Lower lobe of right lung (tissue), 2 donors: Measurements from ENCODE around the gene SEMA6A. TPM values are rescaled to one million over a fixed set of nuclear protein-coding genes. Genes with fewer than 3 reads are reported as not detected.

ENCODE experiments used
- ATAC-seq, 2 donors: fragments of 200-7000 bp; cut with Tn5 transposase; one replicate each; pipeline ENCODE4 v1.9.1; 2020 to 2022; ENCODE audit warnings: mild to moderate bottlenecking in 2 of 2, moderate library complexity in 2 of 2
- DNase-seq: peaks from one replicate; pipeline ENCODE4 v3.0.0-alpha.2; 2020
- H3K27ac ChIP-seq: fragments of 200-600 bp; one replicate; pipeline ENCODE4 v1.8.0; 2022
- H3K27me3 ChIP-seq: fragments of 200-600 bp; one replicate; pipeline ENCODE4 v1.8.0; 2022; ENCODE audit warnings: low read depth
- H3K36me3 ChIP-seq: fragments of 200-600 bp; one replicate; pipeline ENCODE4 v1.8.0; 2022; ENCODE audit warnings: mild to moderate bottlenecking
- H3K4me1 ChIP-seq: fragments of 200-600 bp; one replicate; pipeline ENCODE4 v1.8.0; 2022
- H3K4me3 ChIP-seq: fragments of 200-600 bp; one replicate; pipeline ENCODE4 v1.8.0; 2022; ENCODE audit warnings: mild to moderate bottlenecking
- H3K9me3 ChIP-seq: fragments of 200-600 bp; one replicate; pipeline ENCODE4 v1.8.0; 2022
- intact Hi-C: fragments of 100-400 bp; cut with DNase I; formaldehyde crosslinking; loops from one replicate; pipeline ENCODE4 v1.11.0; 2022
- total RNA-seq: library from RNA; stranded (reverse); fragmentation: NEBNext Ultra II Directional; extraction: Animal tissue kit (Norgen Biotek cat#: 25700); gene quantifications from one replicate; pipeline ENCODE4 v1.2.1, GENCODE V29; 2021
- TF ChIP-seq, protein P1 (sequence below): fragments of 200-600 bp; IDR thresholded peaks from one replicate; pipeline ENCODE4 v1.8.0; 2022; ENCODE audit warnings: antibody characterized with exemption, mild to moderate bottlenecking
- donor health status: DM: no; HTN: yes; CAD: no; lungs with severe emphysema.

Gene SEMA6A
- total RNA-seq, 1 donor from 2014 or later: 44.3 TPM

GRCh38 chr5:116420540-116420939, 154.1 kb downstream of the SEMA6A start:
- Histone ChIP-seq H3K36me3 (no peaks in the 10 kb centered on the region), H3K4me3 (no peak overlapping the region), H3K4me1 (no peaks in the 10 kb centered on the region), H3K27ac (no peak overlapping the region), H3K9me3 (no peaks in the 10 kb centered on the region), H3K27me3 (no peaks in the 10 kb centered on the region)
- DNase-seq (no peak), ATAC-seq (no peak)
- TF ChIP-seq, protein P1, sequence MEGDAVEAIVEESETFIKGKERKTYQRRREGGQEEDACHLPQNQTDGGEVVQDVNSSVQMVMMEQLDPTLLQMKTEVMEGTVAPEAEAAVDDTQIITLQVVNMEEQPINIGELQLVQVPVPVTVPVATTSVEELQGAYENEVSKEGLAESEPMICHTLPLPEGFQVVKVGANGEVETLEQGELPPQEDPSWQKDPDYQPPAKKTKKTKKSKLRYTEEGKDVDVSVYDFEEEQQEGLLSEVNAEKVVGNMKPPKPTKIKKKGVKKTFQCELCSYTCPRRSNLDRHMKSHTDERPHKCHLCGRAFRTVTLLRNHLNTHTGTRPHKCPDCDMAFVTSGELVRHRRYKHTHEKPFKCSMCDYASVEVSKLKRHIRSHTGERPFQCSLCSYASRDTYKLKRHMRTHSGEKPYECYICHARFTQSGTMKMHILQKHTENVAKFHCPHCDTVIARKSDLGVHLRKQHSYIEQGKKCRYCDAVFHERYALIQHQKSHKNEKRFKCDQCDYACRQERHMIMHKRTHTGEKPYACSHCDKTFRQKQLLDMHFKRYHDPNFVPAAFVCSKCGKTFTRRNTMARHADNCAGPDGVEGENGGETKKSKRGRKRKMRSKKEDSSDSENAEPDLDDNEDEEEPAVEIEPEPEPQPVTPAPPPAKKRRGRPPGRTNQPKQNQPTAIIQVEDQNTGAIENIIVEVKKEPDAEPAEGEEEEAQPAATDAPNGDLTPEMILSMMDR: no peak
- intact Hi-C loops: no loop called here

GRCh38 chr5:116419258-116419657, 155.4 kb downstream of the SEMA6A start:
- Histone ChIP-seq H3K27ac (no peak overlapping the region), H3K36me3 (no peaks in the 10 kb centered on the region), H3K27me3 (no peaks in the 10 kb centered on the region), H3K4me1 (no peaks in the 10 kb centered on the region), H3K4me3 (no peak overlapping the region), H3K9me3 (no peaks in the 10 kb centered on the region)
- ATAC-seq (no peak), DNase-seq (no peak)
- TF ChIP-seq, protein P1: no peak
- intact Hi-C loops: no loop called here

DNA sequence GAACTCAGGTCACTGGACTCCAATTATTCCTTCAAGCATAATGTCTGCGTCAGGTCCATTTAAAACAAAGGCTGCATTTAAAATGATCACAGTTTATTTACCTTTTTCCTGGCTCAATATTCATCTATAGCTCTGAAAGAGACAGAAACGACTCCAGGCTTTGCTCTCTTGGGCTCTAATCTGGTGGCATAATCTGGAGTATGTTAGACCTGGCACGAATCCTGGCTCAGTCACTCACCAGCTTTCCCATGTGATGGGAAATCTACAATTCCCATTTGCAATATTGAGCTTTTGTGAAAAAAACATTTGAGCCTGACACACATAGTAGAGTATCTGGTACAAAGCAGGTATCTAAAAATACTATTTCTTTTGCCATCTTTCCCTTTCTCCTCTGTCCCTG, 155.8 kb downstream of the SEMA6A start:
- Histone ChIP-seq H3K4me3 (no peak overlapping the region), H3K27me3 (no peaks in the 10 kb centered on the region), H3K27ac (no peak overlapping the region), H3K4me1 (no peaks in the 10 kb centered on the region), H3K9me3 (no peaks in the 10 kb centered on the region), H3K36me3 (no peaks in the 10 kb centered on the region)
- TF ChIP-seq, protein P1: no peak
- ATAC-seq (no peak), DNase-seq (no peak)
- intact Hi-C loops: no loop called here

- H3K9me3 ChIP-seq: no peaks in the 10 kb centered on the region
- H3K27ac ChIP-seq: no peak overlapping the region
- H3K27me3 ChIP-seq: no peaks in the 10 kb centered on the region
- DNase-seq: no peak
- ATAC-seq: no peak
- TF ChIP-seq, protein P1: no peak
- no peaks in the 10 kb centered on the region for H3K36me3 ChIP-seq
- intact Hi-C loops: no loop called here
- H3K4me3 ChIP-seq: no peak overlapping the region
- no peaks in the 10 kb centered on the region for H3K4me1 ChIP-seq
Observed at GRCh38 chr5:116418016-116418415, 156.6 kb downstream of the SEMA6A start.

GRCh38 chr5:116415989-116416388, 158.6 kb downstream of the SEMA6A start:
- Histone ChIP-seq H3K4me1 (peaks cover 3% of the 10 kb centered on the region), H3K27ac (no peak overlapping the region), H3K36me3 (no peaks in the 10 kb centered on the region), H3K4me3 (no peak overlapping the region), H3K9me3 (no peaks in the 10 kb centered on the region), H3K27me3 (no peaks in the 10 kb centered on the region)
- DNase-seq (no peak), ATAC-seq (no peak)
- TF ChIP-seq, protein P1: no peak
- intact Hi-C loops: no loop called here

DNA sequence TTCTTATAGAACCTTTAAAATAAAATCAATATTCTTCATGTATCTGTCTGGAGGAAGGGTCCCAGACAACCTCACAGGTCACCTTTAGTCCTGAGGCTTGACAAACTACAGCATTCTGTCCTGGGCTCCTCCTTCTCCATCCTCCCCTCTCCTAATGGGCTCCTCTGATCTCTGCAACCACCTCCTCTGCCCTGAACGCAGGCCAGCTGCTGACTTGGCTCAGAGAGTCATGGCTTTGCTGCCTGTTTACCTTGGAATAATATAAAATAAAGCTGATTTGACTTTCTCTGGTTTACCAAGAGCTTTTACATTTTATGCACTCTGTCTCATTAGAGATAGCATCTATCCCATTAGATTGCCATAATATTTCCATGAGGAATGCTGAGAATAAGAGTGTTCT, 159.4 kb downstream of the SEMA6A start:
- H3K4me3 ChIP-seq: no peak overlapping the region
- peaks cover 11% of the 10 kb centered on the region for H3K4me1 ChIP-seq
- ATAC-seq: no peak
- no peaks in the 10 kb centered on the region for H3K36me3 ChIP-seq
- H3K27ac ChIP-seq: no peak overlapping the region
- TF ChIP-seq, protein P1: no peak
- no peaks in the 10 kb centered on the region for H3K27me3 ChIP-seq
- intact Hi-C loops: no loop called here
- DNase-seq: no peak
- H3K9me3 ChIP-seq: no peaks in the 10 kb centered on the region
